Ecto neural progenitor cell (in vitro differentiated cells): ENCODE results near the gene NETO2.

Source experiments
- DNase-seq: peaks from one replicate; pipeline ENCODE4 v3.0.0-alpha.2; 2018; ENCODE audit warnings: low spot score

Gene NETO2

DNA sequence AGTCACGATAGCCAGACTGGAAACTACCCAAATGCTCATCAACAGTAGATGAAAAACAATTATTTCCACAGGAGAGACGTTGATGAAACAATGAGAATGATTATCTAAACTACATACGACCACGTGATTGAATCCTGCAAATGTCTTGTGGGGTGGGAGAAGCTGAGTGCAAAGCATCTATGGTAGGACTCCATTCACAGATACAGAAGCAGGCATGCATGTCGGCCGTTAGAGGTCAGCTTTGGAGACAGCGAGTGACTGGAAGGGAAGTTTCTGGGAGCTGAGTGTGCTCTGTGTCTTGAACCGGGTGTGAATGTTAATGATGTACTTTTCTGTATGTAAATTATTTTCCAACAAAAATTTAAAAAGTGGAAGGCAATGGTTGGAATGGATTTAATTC, 98.7 kb downstream of the NETO2 start:
- DNase-seq: no peak

DNA sequence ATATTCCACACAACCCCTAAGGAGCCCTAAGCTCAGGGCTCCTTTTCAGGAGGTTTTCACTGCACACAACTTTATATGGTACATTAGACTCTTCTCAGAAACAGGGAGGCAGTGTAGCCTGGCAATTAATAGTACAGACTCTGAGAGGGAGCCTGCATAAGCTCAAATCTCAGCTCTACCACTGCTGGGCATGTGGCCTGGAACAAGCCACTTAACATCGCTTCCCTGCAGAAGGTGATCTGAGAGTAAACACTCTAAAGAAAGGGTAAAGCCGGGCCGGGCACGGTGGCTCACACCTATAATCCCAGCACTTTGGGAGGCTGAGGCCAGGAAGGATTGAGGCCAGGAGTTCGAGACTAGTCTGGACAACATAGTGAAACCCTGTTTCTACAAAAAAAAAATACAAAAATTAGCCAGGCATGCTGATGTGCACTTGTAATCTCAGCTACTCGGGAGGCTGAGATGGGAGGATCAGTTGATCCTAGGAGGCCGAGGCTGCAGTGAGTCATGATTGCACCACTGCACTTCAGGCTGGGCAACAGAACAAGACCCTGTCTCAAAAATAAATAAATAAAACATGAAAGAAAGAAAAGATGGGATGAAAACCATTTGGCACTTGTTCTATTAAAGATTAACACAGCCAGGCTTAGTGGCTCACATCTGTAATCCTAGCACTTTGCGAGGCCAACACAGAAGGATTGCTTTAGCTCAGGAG, 99.6 kb downstream of the NETO2 start:
- DNase-seq: no peak

DNA sequence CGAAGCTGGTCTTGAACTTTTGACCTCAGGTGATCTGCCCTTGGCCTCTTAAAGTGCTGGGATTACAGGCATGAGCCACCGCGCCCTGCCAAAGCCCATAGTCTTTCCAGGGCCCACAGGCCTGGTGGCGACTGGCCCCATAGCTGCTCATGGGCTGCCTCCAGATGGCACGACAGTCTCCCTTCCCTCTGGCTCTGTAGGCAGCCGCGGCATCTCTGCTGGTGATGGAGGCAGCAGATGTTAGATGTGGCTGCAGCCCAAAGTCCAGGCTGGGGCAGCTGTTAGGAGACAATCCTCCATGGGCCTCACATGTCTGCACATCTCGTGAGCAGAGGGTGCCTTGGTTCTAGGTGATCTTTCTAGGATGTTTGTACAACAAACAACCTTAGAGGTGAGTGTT, 100.5 kb downstream of the NETO2 start:
- DNase-seq: no peak

DNA sequence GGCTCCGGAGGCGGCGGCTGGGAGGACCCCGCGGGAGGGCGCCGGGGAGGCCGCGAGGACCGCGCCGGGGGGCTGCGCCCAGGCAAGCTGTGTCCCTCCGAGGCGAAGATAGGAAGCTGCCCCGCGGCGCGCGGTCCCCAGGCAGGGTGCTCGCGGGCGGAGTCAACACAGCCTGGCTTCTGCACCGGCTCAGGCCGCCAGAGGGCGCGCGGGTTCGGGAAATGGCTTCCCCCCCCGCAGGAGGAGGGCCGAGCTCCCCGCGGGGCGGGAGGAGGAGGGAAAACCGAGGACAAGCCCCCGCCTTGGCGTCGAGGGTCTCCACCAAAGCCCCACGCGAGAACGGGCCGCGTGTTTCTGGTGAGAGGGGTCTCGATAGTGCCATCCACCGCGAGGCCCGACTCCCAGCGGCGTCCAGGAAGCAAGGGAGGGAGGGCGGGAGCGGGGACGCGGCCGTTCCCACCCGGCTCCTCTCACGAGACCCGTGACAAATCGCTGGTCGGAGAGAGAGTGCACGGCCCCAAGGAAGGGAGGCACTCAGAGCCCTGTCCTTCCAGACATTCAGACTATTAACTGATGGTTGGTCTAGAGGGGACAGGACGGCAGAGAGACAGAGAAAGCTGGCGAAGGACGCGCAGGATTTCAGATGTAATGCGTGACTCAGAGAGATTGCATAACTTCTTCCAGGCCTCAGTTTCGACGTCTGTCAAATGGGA, 105.8 kb downstream of the NETO2 start:
- peak; percentile 92 for DNase-seq

DNA sequence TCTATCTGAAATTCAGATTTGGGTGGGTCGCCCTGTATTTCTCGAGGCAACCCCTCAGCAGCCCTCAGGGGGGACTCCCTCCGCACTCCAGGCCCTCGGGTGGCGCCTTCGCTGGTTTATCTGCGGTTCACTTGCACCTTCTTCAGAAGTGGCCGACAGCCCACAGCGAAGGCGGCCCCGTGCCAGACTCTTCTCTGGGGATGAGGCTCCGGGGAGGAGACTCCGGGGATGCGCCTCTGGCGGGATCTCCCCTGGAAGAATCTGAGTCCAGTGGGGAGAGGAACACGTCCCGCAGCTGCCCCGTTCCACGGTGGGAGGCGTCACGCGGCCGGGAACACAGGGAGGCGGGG, 106.4 kb downstream of the NETO2 start:
- DNase-seq: no peak

DNA sequence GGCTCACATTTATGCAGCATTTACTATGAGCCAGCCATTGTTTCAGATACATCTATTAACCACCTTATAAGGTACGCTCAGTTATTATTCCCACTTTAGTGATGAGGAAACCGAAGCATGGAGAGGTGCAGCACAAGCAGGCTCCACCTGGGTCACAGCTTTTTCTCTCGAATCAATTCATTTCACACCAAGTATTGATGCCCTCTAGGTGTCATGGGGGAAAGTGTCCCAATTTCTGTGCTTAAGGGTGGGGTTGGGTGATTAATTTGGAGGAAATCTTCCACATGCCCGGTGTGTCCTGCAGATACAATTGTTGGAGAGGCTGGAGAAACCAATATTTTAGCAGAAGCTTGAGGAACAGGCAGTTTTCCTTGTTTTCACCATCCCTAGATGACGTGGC, 107.5 kb downstream of the NETO2 start:
- DNase-seq: no peak

DNA sequence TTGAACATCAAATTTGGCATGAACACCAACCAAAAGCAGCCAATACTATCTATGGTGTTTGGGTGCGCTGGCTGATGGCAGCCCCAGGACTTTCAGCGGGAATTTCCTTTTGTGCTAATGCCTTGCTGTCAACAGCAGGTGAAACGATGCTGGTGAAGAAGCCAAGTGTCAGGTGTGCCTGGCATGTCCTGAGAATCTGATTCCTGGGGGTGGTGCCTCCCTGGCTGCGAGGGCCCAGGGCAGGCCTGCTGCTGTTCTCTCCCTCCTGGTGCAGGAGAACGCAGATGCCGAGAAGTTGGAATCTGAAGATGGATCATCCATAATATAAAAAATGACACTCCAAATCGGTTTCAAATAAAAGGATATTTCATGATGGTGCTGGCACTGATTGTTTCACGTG, 108.3 kb downstream of the NETO2 start:
- no peak for DNase-seq

DNA sequence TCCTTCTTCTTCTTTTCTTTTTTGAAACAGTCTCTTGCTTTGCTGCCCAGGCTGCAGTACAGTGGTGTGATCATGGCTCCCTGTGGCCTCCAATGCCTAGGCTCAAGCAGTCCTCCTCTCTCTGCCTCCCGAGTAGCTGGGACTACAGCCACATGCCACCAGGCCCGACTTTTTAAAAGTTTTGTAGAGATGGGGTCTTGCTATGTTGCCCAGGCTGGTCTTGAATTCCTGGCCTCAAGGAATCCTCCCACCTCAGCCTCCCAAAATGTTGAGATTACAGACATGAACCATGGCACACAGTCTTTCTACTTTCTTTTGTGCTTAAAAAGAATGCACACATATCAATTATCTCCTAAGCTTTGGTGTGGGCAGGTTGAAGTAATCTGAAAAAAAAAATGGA, 109.3 kb downstream of the NETO2 start:
- DNase-seq: no peak

DNA sequence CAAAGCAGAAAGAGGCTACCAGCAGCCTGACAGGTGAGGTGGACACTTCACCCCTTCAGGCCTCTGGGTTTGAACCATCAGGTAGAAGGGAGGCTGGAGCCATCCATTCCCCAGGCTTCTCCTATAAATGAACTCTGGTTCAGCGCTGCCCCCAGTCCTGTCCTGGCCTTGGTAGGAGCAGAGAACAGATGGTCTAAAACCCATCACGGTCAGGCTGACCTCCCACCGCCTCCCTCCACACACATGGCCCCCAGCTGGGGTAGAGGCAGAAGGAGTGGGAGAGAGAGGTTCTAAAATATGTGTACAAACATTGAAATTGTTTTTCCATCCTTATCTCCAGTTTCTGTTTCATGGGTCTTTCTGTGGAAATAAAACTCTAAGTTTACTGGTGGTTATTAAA, 110.6 kb downstream of the NETO2 start:
- no peak for DNase-seq

DNA sequence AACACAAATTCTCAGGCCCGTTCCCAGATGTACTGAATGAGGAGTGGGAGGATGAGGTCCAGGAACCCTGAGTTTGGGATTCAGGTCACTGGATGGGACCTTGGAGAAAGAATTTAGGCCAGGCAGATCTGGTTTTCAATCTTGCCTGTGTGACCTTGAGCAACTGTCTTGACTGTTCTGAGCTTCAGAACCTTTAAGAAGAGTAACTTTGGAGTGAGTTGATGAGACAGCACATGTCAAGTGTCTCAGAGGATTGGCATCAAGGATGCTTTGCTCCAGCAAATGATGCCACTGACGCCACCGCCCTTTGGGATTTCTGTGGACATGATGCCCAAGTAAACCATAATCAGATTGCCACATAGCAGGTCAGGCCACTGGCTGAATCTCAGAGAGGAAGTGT, 114.0 kb downstream of the NETO2 start:
- no peak for DNase-seq

DNA sequence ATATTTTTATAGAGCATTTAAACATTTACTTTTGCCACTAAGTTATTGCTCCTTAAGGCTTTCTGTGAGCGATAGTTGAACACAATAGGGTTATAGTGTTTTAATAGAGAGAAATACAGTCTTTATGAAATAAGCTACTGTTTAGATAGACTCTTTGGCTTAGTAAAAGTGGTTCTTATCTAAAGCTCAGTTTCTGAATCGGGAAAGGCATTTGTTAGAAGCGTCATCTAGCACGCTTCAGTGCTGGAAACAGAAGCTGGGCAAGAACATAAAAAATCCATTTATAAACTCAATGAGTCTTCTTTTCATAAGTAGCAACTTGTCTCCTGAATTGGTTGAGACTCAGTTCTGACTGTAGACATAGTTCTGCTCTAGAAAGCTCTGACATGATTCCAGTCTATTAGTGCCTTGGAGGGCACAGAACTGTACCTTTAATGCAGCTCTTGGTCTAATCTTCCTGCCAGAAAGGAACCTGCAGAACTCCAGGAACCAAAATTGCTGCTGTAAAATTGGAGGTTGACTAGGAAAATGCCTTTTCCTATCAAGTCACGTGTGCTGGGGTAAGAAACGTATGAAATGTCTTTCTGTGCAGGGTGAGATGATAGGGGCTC, 114.9 kb downstream of the NETO2 start:
- DNase-seq: no peak
